Heart left ventricle (tissue), 13 donors: Measurements from ENCODE around the gene MYCN.

Experiments
- CTCF ChIP-seq, 12 donors: fragments of 200-600 bp; sonication (generic) in 4 of 12; IDR thresholded peaks; one replicate each; pipeline versions ENCODE4 v1.5.0 to v1.8.0; 2018 to 2022; ENCODE audit warnings: antibody characterized with exemption in 12 of 12, mild to moderate bottlenecking in 5 of 12
- POLR2A ChIP-seq, 2 donors: fragments of 450-650 bp; IDR thresholded peaks; one replicate each; pipeline ENCODE4 v1.6.1; 2017; ENCODE audit warnings: antibody characterized with exemption in 2 of 2, mild to moderate bottlenecking in 2 of 2, moderate library complexity in 2 of 2
- donor health status: ischemic (EF 13 %, LVEDD 7.1; RV severe dilation, severe dysfunction).
- donor health status: DM: no; HTN: yes; CAD: no.
- donor health status: DM: no; HTN: no; CAD: no.
- donor health status: ischemic (EF 25% LVEDD 6.9; RV normal size, moderate dysfunction).
- donor health status: ischemic (EF 25% LVEDD 5.7; RV mildly dilated, moderate dysfunction).
- donor health status: ischemic (EF 35%, LVEDD 5.7; RV mildly dilated, moderate dysfunction).
- donor health status: nonischemic (EF 11% LVEDD 7.7; RV severe dilation, severe dysfunction).
- donor health status: DM: yes; HTN: yes; CAD: no.
- donor health status: PGD.
- donor health status: ischemic (EF 29% LVEDD 5.4; RV normal size, mild dysfunction).
- donor health status: nonischemic (EF 23%, LVEDD 6.1; RV moderate dilation, normal function).

DNA sequence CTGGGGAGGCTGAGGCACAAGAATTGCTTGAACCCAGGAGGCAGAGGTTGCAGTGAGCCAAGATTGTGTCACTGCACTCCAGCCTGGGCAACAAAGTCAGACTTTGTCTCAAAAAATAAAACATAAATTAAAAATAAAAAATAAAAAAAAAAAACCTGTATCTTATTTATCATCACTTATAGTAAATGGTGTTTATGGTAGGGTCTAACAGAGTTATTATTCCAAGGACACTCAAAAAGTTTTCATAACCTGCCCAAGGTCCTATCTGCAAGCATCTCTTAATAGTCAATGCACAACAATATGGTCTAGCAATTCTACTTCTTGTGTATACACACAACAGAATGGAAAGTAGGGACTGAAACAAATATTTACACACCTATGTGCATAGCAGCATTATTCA lies 47.3 kb upstream of the MYCN start:
- no peak for TF ChIP-seq CTCF (IDR thresholded peaks at IDR 0.05)
- TF ChIP-seq POLR2A (IDR thresholded peaks at IDR 0.05): no peak
